GM13977 (cell line): ENCODE results near the gene PLCD1.

Experiments used
- DNase-seq: peaks from one replicate; pipeline ENCODE4 v3.0.0; 2012; ENCODE audit warnings: low spot score
- CTCF ChIP-seq: IDR thresholded peaks from 2 replicates; pipeline ENCODE4 v1.5.1; 2012; ENCODE audit warnings: mild to moderate bottlenecking, control low read depth; ENCODE audit not compliant: insufficient read depth; ENCODE audit errors: extremely low read depth, missing control alignments
- in situ Hi-C: fragments of 300-500 bp; cut with MboI; formaldehyde crosslinking; loops from one replicate; pipeline ENCODE4 v1.12.0; 2022; ENCODE audit warnings: low sequenced_read_pairs, low pct_unique_long_range_greater_than_20kb, mixed read lengths, inconsistent platforms; ENCODE audit not compliant: unreplicated experiment

Gene PLCD1

GRCh38 chr3:37987751-37988179 lies 41.7 kb downstream of the PLCD1 start:
- TF ChIP-seq CTCF: no peak
- in situ Hi-C loops: no loop called here
- DNase-seq: no peak

GRCh38 chr3:37987315-37987697 lies 42.1 kb downstream of the PLCD1 start:
- DNase-seq: no peak
- in situ Hi-C loops: no loop called here
- TF ChIP-seq CTCF: no peak

GRCh38 chr3:37986479-37987314 lies 42.7 kb downstream of the PLCD1 start:
- TF ChIP-seq CTCF: no peak
- no peak for DNase-seq

GRCh38 chr3:37985637-37986320 lies 43.7 kb downstream of the PLCD1 start:
- no peak for DNase-seq
- in situ Hi-C loops: no loop called here
- no peak for TF ChIP-seq CTCF

More at GRCh38 chr3:37986479-37987314, 42.7 kb downstream of the PLCD1 start:
- in situ Hi-C loops: no loop called here

- in situ Hi-C loops: no loop called here
- DNase-seq: no peak
- no peak for TF ChIP-seq CTCF
These were observed 44.8 kb downstream of the PLCD1 start for GRCh38 chr3:37984596-37984995.

GRCh38 chr3:37984051-37984450 lies 45.4 kb downstream of the PLCD1 start:
- in situ Hi-C loops: no loop called here
- no peak for DNase-seq
- TF ChIP-seq CTCF: no peak
